ELF-1 (cell line): Measurements from ENCODE around the gene GRIK4.

Experiments used
- DNase-seq: peaks from one replicate; pipeline ENCODE4 v3.0.0-alpha.2; 2016; ENCODE audit warnings: low read depth, low spot score

Gene GRIK4

DNA sequence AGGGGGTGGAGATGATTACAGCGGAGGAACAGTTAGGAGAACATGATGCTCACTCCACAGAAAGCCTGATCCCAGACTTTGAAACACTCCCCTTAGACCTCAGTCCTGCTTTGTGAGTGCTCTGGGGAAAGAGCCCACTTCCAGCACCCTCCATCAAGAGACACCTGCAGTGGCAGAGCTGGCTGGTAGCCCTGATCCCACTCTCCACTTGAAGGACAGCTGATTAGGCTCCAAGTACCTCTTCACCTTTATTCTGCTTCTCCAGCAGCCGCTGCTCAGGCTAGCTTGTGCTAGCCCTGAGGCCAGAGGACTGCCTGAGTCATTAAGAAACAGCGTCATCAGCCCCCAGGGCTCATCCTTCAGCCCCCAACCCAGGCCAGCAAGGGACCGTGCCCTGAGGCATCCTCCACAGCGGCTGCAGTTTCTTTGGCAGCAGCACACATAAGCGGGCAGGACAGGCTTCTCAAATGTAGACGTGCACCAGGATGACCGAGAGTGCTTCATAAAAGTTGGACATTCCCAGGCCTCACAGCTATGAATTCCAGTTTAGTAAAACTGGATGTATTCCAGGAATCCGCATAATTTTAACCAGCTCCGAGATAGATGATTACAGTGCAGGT, 366.3 kb downstream of the GRIK4 start:
- peak; percentile 82 for DNase-seq

DNA sequence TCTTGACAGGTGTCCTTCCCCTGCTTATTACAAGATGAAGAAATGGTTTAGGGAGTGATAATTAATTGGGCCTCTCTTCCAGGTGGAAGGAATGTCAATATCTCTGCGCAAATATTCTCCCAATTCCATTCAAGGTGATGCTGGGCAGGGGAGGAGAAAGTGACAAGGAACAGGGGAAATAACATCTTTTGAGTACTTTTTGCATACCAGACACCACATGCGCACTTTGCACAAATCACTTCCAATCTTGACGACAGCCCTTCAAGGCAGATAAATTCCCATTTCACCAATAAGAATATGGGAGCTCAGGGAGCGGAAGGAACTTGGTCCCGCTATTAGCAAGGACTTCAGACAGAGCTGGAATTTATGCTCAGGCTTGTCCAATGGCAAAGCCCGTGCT, 367.2 kb downstream of the GRIK4 start:
- no peak for DNase-seq

DNA sequence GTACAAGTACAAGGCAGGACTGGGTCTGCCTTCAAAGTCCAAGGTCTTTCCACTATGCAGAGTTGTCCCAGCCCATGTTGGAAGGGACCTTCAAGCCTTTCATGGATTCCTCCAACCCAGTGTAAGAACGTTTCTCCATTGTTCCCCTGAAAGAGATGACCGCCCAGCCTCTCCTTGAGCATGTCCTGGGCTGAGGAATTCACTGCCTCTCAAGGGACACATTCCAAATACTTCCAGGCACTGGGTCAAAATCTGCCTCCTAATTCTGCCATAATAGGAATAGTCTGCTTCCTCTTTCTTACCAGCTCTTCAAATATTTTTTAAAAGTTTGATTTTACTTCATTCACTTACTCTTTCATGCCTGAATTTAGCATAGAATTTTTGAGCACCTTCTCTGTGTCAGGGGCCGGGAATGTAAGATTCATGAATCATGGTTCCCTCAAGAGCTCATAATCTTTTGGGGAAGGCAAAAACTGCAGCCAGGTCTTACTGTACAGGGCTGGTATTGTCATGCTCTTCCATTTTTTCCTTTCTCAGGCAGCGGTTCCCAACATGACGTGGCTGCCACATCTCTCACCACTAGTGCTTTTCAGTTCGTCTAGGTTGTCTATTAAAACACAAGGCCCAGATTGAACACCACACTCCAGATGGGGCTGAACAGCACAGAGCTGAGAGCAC, 369.1 kb downstream of the GRIK4 start:
- DNase-seq, result no peak

DNA sequence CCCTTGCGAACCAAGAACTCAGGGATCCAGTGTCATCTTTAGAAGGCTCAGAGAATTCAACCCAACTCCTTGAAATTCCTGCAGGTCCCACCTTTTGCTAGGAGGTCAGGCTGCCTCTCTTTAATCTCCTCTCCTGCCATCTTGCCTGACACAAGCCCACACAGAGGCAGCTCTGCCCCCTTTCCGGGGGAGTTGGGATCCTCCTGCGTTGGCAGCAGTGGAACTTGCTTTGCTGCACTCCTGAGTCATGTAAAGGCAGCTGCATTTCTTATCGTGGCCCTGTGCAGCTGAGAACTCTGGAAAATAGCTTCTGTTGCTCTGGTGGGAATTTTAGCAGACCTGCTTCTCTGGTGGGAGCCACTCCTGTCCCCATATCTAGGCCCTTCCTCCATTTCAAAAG, 370.0 kb downstream of the GRIK4 start:
- no peak for DNase-seq

DNA sequence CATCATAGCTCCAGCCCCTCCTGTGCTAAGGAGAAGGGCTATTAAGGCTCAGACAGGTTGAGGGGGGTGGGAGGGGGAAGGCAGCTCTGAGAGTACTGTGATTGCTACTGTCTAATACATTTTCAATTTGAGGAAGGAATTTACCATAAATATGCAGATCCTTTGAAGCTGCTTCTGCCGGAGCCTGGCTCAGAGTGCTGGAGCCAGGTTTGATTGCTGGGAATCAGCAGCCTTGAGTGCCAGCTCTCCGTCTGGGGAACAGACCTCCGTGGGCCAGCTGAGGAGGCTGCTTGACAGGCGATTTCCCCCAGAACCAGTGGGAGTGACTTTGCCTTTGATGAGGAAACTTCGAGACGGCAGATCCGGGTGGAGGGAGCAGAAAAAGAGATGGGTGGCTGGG, 370.6 kb downstream of the GRIK4 start:
- no peak for DNase-seq

DNA sequence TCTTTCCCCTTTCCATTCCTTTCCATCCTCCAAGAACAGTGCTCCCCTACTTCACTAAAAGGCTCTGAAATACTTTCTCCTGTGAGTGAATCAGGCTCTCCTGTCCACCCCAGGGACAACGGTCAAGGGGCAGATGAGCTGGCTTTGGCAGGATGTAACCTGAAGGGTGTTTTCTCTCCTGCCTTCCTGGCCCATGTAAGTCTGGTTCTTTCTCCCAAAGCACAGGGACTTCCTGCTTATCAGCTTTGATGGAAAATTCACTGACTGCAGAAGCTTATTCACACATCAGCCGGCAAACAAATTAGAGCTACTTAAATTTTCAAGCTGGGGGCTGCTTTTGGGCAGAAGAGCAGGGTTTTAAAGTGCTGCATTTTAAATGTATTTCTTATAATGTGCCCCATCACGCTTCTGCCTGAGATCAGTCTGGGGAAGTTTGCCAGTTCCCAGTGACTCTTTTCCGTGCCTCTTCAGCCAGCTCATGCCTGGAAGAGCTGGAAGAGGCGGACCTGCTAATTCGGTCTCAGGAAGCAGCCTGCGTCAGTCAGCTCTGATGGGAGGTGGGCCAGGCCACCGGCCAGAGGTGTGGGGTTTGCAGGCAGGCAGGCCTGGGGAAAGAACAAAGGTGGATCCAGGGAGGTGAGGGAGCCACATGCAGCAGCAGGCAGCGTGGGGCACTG, 372.0 kb downstream of the GRIK4 start:
- peak; percentile 26 for DNase-seq

DNA sequence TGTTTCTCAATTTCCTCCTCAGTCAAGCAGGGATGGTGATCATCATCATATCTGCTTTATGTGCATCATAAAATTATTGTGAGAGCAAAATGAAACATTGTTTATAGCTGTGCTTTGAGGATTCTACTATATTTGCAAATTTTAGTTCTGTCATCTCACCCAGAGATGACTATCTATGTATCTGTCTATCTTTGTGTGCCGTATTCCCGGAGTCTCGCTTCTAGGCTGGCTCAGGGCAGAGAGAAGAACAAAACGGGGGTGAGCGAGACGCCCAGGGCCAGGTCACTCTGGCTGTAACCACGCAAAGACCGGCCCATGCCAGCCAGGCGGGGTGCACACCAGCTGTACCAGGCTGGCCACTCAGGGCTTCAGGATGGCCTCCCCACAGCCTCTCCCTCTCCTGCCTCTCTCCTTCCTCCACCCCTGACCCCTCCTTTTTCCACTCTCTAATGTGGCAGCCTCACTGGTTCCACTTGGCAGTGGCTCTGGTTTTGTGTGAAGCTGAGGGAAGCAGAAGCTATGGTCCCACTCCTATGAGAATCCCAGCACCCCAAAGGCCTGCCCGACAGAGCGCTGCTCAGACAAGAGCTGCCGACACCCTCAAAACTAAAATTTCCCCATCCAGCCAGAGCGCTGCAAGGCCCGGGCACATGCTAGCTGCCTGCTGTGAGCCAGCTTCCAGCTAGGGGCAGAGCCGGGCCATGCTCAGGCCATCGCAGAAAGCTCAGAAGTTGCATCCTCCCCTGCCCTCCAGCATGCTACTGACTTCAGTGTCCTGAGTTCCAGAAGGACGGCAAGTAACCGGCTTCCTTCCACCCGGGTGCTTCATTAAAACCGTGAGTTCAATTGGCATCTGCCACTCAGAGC, 372.8 kb downstream of the GRIK4 start:
- DNase-seq, result no peak

DNA sequence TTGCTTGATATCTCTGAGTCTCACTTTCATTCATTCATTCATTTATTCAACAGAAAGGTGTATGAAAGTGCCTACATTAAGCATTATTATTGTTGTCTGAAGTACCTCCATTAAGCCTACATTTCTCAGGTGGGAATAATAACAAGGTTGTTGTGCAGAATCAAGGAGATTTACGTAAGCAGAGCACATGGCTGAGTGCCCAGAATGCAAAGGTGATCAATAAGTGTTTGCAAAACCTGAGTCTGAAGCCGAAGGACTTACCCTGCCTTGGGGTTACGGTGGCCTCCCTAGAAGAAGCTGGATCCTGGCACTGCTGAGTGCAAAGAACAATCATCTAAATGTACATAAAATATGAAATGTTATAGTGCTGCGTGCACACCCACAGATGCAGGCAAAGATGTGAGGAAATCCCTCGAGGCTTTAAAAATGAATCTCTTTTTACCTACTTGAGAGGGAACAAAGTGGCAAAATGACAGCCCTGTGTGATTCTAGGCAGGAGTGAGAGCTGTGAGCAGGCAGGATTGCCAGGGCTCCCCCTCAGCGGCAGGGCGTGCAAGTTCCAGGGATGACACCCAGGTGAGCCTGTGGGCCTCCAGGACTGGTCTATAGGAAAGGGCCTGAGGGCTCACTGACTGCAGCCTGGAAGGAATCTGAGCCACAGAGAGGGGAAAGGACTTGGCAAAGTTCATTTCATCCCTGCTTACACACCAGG, 379.2 kb downstream of the GRIK4 start:
- DNase-seq, result no peak

DNA sequence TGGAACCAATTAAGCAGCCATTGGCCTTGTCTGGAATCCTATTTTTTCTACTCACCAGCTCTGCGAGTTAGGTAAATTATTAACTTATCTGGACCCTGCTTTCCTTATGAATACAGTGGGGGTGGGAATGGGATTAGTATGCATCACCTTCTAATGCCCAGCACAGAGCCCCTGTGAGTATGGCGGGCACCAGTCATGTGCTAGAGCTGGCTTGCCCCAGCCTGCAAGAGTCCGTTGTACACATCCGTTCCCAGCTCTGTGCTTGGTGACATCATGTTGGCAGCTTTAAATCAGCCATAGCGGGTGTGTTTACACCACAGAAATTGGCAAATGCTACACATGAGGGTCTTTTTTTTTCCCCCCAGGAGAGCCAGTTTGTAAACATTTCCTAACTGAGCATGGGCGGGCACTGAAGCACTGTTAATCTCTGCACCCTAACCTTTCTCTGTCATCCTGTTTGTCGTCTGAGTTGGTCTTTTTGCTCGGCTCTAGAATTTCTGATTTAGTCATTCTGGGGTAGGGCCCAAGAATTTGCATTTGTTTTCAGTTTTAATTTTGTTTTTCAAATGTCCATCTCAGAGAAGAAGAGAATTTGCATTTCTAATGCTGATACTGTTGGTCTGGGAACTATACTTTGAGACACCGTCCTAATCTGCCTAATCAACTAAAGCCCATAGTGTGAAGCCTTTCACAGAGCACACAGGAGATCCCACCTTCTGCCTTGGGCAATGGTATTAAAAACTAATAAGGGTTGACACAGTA, 382.1 kb downstream of the GRIK4 start:
- DNase-seq, result no peak

DNA sequence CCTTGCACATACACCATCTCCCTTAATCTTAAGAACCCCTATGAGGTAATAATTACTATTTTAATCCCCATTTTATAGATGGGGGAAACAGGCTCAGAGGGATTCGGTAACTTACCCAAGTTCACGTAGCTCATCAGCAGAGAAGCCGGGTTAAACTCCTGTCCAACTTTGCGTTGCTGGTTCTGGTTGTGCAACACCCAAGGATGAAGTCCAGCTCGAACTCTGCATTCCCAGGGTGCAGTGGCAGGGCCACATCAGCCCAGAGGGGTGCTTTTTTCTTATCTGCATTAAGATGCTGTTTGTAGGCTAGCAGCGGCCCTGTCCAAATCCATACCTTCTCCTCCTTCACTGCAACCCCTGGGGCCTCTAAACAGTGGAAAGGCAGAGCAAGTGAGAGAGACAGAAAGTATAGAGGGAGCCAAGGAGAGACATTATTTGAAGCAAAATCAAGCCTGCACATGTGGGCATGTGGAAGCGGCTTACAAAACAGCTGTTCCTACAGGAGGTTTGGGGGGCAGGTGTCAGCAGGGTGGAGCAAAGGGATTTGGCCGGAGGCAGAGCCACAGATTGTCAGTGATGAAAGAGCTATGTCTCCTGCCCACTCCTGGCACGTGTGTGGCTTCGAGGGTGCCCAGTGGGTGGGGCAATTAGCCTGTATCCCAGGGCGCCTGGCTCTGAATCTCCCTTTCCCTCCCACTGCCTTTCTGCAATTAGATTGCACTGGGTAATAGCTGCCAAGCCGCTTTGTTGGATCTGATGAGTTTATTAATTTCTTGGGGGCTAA, 382.8 kb downstream of the GRIK4 start:
- DNase-seq, result no peak

DNA sequence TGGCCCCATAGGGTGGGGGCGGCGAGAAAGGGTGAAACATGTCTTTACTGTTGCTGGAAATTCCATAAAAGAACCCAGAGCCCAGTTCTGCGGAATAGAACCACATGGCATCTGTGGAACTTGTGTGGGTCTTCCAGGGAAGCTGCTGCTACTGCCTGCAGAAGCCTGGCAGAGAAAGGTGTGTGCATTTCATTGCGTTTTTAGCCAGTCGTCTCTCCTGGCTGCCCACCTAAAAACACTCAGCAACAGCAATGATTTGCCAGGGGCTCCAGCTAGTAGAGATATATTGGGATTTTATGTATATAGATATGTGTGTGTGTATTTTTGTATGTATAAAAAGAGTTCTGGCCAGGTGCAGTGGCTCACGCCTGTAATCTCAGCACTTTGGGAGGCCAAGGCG, 385.1 kb downstream of the GRIK4 start:
- DNase-seq, result no peak

DNA sequence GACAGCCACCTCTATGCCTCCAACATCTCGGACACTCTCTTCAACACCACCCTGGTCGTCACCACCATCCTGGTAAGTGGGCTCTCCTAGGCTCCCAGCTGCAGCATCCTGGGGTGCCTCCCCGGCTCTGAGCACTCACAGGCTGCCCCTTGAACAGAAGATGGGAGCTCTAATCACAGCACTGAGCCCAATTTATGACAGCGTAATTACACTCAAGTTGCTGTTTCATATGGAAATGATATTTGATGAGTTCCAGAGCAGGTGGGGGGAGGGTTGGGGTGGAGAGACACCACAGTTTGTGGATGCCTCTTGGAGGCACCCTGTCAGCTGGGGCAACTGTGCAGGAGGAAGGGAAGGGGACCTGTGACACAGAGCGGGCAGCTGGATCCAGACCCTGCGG, 387.0 kb downstream of the GRIK4 start:
- no peak for DNase-seq

DNA sequence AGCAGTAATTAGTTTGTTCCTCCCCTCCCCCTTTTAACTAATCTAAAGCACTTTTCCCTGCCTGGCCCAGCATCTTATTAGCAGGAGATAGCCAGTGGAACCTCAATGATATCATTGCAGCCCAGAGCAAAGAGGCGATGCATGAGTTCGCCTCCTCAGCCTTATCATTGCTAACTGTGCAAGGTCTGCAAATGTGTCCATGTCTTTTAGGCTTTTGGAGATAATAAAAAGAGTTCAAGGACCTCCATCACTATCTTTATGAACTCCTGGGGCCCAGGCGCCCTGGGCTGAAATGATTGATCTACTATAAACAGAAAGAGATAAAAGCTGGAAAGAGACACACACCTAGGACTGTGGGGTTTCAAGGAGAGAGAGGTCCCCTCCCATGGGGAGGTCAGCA, 388.2 kb downstream of the GRIK4 start:
- no peak for DNase-seq

DNA sequence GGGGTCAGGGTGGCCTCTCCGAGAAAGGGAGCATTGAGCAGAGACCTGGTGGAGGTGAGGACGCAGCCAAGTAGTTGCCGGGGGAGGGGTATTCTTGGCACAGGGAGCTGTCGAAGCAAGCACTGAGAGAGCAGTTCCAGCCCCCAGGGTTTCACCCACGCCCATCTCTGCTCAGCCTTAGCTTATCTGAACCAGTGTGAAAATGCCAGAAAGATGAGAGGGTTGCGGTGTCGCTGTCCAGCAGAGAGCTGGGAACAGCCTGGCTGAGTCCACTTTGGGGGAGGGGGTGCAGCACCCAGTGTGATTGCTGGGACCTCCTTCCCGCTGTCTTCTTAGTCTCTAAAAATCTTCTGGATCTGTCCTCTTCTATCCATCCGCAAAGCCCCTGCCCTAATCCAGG, 389.1 kb downstream of the GRIK4 start:
- peak; percentile 66 for DNase-seq

DNA sequence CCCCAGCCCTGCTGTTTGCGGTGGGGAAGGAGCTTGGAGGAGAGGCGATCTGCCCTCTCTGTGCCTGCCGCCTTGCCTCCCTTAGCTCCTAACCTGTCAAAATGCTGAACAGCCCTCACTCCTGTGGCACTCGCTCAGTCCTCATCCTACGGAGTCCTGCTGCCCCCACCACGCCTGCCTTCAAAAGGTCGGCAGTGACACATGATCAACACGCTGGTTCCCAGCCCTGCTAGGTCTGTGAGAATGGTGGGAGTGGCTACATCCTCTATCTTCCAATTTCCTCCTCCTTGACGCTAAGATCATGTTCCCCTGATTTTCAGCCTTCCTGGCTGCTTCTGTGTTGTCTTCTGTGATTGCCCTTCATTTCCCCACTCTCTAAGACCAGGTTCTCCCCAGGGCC, 392.1 kb downstream of the GRIK4 start:
- no peak for DNase-seq

DNA sequence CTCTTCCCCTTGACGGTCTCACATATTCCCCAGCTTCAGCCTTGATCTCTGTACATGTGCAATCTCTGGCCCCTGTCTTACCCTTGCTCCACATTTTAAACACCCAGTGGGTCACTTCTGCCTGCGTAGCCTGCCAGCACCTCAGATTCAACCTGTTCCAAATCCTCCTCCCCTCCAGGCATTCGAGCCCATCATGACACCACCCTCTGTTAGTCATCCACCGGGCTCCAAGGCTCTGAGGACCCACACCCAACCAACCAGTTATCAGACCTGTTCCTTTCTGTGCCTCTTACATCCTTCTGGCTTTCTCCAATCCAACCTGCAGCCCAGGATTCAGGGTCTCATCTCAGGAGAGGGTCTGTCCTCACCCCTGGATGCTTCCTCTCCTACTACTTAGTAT, 392.6 kb downstream of the GRIK4 start:
- DNase-seq, result no peak

DNA sequence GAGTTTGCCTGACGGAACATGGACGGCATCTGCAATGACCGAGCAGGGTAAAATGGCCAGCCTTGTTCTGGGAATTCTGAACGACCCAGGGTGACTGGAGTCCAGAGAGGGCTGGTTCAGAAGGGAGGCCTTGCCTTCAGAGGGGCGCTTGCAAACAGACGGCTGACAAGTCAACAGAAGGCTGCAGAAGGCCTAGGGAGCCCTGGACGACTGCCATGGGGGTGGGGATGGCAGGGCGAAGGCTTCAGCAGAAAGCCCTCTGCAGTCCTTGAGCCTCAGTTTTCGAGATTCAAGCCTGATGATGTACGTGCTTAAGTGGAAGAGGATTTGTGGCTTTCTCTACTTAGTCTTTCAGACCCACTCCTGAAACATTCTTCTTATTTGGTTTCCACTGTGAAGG, 395.2 kb downstream of the GRIK4 start:
- DNase-seq, result no peak

DNA sequence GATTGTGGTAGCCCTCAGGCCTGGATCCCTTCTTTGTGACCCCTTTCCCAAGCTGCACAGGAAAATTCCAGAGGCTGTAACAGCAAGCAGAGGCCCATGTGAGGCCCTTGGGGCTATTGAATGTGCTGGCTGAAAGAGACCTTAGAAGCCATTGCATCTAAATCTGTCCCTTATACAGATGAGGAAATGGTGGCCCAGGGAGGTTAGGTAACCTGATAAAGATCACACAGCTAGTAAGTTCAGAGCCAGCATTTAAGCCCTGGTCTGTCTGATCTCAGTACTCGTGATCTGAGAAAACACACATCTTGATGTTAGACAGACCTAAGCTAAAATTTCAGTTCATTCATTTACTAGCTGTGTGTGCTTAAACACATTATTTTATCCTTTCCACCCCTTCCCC, 396.4 kb downstream of the GRIK4 start:
- no peak for DNase-seq

DNA sequence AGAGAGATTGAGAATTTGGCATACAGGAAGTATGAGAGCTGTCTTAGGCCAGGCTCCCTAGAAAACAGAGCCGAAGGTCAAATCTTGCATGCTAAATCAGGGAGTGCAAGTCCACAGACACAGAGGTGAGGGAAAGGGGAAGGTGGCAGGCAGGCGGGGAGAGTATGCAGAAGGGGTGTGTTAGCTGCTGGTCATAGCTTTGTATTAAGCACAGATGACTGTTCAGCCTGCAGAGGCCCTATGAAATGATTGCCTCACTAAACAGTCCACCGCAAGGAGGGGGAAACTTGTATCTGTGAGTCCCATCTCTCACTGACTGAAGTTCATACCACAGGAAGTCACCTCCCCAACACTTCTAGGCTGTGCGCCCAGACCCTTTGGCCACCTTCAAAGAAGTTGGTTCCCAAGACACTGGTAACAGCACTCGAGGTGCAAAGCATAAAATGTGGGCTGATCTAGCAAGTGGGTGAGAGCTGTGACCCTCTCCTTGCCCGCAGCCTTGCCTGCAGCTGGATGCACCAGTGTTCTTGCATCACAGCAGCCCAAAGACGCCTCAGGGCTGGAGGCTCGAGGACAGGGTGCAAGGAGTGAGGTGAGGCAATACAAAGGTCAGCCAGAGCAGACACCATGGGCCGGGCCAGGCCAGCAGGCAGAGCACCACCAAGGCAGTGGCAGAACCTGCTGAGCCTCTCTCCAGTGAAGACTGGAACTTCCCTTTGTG, 397.1 kb downstream of the GRIK4 start:
- no peak for DNase-seq
